ENCODE results near the gene ZMYM4. TPM values are rescaled to one million over a fixed set of nuclear protein-coding genes. Genes with fewer than 3 reads are reported as not detected.
"Not testable (repeated sequence)": the region's sequence is repeated elsewhere in the genome, so short reads cannot be mapped to it uniquely, and the experiment has no call there.

Gene ZMYM4
- total RNA-seq, 3 donors from 2014 or later: 30.5 to 46.6 (median 31.6) TPM

GRCh38 chr1:35463232-35463631 is 194.7 kb downstream of the ZMYM4 start:
- ATAC-seq (no peak), DNase-seq (no peak)
- no peak overlapping the region for H3K4me3 ChIP-seq
- no peaks in the 10 kb centered on the region for H3K4me1 ChIP-seq (ENCODE audit: low read depth)
- no peaks in the 10 kb centered on the region for H3K9me3 ChIP-seq
- H3K36me3 ChIP-seq (ENCODE audit: low read depth): no peaks in the 10 kb centered on the region
- TF ChIP-seq CTCF (IDR thresholded peaks at IDR 0.05): no peak
- intact Hi-C loops (cut with DNase I, micrococcal nuclease): no loop called here

DNA sequence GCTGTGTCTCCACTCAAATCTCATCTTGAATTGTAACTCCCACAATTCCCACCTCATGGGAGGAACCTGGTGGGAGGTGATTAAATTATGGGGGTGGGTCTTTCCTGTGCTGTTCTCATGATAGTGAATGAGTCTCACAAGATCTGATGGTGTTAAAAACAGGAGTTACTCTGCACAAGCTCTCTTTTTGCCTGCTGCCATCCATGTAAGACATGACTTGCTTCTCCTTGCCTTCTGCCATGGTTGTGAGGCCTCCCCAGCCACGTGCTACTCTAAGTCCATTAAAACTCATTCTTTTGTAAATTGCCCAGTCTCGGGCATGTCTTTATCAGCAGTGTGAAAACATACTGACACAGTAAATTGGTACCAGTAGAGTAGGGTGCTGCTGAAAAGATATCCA is 195.2 kb downstream of the ZMYM4 start:
- DNase-seq; H3K4me3 ChIP-seq; H3K4me1 ChIP-seq (ENCODE audit: low read depth); ATAC-seq; H3K9me3 ChIP-seq; intact Hi-C loops (cut with DNase I, micrococcal nuclease); H3K36me3 ChIP-seq (ENCODE audit: low read depth): not testable (repeated sequence)

DNA sequence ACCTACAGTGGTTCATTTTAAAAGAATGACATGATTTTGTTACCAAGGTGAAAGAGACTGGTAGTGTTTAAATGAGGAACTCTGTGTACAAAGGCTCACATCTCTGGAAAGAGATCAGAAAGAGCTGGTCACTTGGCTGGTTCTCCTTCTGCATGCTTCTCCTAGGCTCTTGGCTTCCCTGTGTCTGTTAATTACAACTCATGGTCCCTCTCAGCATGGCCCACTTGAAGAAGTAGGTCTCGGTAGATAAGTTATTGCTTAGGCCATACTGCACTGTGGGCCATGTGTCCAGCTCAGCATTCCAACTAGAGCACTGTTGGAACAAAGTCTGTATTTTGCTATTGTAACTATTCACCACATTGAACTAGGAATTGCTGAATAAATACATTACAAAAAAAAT is 197.6 kb downstream of the ZMYM4 start:
- DNase-seq: no peak
- H3K9me3 ChIP-seq: no peaks in the 10 kb centered on the region
- TF ChIP-seq CTCF (IDR thresholded peaks at IDR 0.05): no peak
- no peak for ATAC-seq
- intact Hi-C loops (cut with DNase I, micrococcal nuclease): no loop called here
- no peaks in the 10 kb centered on the region for H3K36me3 ChIP-seq (ENCODE audit: low read depth)
- H3K4me3 ChIP-seq: no peak overlapping the region
- H3K4me1 ChIP-seq (ENCODE audit: low read depth): no peaks in the 10 kb centered on the region

DNA sequence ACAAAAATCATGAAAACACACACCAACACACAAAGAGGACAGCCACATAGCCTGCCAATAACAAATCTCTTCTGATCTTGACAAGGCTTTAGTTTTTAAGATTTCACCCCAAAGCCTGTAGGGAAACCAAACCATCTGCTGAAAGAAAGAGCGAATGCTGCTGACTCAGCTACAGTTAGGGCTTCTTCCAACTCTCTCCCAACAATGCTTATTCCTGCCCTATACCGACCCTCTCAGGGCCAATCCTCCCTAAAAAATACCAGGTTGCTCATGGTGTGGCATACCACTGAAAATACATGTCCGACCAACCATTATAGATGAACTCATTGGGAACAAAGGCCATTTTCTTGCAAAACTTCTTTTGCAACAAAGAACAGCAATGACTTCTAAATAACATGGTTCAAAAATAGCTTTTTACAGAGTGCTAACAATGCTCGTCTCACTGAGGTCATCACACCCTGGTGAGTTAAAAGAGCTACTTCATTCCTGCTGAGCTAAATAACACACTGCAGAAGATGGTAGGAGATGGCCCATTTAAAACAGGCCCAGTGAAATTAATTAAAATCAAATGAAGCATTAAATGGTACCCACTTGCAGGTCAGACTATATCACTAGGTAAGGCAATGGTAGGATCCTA is 202.6 kb downstream of the ZMYM4 start:
- intact Hi-C loops (cut with DNase I, micrococcal nuclease): no loop called here
- no peaks in the 10 kb centered on the region for H3K4me1 ChIP-seq (ENCODE audit: low read depth)
- no peaks in the 10 kb centered on the region for H3K9me3 ChIP-seq
- no peak for TF ChIP-seq CTCF (IDR thresholded peaks at IDR 0.05)
- H3K4me3 ChIP-seq: no peak overlapping the region
- peaks cover 4% of the 10 kb centered on the region for H3K36me3 ChIP-seq (ENCODE audit: low read depth)
- DNase-seq (no peak), ATAC-seq (no peak)

Other genes with a start within 250 kb of the ZMYM4 start
- 10 to 100 TPM; 18.8 to 29.4 (median 23.1) TPM for gene ZMYM6, start 236.8 kb upstream of the ZMYM4 start, total RNA-seq
- 10 to 100 TPM in 2 of 3 donors, 1 to 10 TPM in 1; 9.2 to 20.9 (median 11.4) TPM for gene ZMYM1, start 189.3 kb upstream of the ZMYM4 start, total RNA-seq
- 100 to 1,000 TPM; 164 to 196 (median 174) TPM for gene SFPQ, start 75.6 kb upstream of the ZMYM4 start, total RNA-seq